Measurements from ENCODE around the gene USP28. TPM values are rescaled to one million over a fixed set of nuclear protein-coding genes. Genes with fewer than 3 reads are reported as not detected.
"Not testable (repeated sequence)": the region's sequence is repeated elsewhere in the genome, so short reads cannot be mapped to it uniquely, and the experiment has no call there.

The USP28 gene
- total RNA-seq, 1 donor from 2014 or later: 14.2 TPM

DNA sequence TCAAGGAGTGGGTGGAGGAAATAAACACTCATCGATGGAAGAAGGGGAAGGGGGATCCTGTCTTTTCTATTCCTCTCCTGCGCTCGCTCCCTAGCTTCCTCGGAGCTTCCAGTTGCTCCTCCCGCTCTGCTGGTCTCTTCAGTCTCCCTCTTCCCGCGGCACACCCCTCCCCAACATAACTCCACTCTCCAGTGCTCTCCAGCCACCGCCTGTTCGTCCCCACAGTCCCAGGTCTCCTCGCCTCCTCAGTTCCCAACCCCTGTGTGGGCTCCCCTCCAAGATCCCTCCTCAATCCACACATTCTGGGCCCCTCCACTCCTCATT, 102.3 kb downstream of the USP28 start:
- Histone ChIP-seq H3K27ac (no peak overlapping the region), H3K4me2 (peak overlapping the region; percentile 78), H3F3A (ENCODE audit: low read depth) (no peaks in the 10 kb centered on the region), H3K79me2 (ENCODE audit: low read depth) (peaks cover 41% of the 10 kb centered on the region), H3K9ac (peak overlapping the region; percentile 86), H3K9me3 (ENCODE audit: low read depth) (no peaks in the 10 kb centered on the region), H3K4me3 (peak overlapping the region; percentile 87), H3K27me3 (peaks cover 16% of the 10 kb centered on the region), H3K36me3 (peaks cover 10% of the 10 kb centered on the region), H3K4me1 (peaks cover 3% of the 10 kb centered on the region), H2AFZ (replicated peaks) (peak overlapping the region; percentile 54), H4K20me1 (ENCODE audit: low read depth) (no peaks in the 10 kb centered on the region)
- no peaks in the 10 kb centered on the region for H3K27me3 Mint-ChIP-seq (ENCODE audit: insufficient read depth, low read depth)
- H3K9me3 Mint-ChIP-seq: no peaks in the 10 kb centered on the region
- H3K27ac Mint-ChIP-seq: peak overlapping the region; percentile 98
- H3K4me3 Mint-ChIP-seq: peak overlapping the region; percentile 98
- DNase-seq (ENCODE audit: low spot score): peak; percentile 44
- H3K36me3 Mint-ChIP-seq: peaks cover 6% of the 10 kb centered on the region
- peaks cover 11% of the 10 kb centered on the region for H3K4me1 Mint-ChIP-seq
- TF ChIP-seq, protein P1, sequence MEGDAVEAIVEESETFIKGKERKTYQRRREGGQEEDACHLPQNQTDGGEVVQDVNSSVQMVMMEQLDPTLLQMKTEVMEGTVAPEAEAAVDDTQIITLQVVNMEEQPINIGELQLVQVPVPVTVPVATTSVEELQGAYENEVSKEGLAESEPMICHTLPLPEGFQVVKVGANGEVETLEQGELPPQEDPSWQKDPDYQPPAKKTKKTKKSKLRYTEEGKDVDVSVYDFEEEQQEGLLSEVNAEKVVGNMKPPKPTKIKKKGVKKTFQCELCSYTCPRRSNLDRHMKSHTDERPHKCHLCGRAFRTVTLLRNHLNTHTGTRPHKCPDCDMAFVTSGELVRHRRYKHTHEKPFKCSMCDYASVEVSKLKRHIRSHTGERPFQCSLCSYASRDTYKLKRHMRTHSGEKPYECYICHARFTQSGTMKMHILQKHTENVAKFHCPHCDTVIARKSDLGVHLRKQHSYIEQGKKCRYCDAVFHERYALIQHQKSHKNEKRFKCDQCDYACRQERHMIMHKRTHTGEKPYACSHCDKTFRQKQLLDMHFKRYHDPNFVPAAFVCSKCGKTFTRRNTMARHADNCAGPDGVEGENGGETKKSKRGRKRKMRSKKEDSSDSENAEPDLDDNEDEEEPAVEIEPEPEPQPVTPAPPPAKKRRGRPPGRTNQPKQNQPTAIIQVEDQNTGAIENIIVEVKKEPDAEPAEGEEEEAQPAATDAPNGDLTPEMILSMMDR (IDR thresholded peaks at IDR 0.05): no peak

DNA sequence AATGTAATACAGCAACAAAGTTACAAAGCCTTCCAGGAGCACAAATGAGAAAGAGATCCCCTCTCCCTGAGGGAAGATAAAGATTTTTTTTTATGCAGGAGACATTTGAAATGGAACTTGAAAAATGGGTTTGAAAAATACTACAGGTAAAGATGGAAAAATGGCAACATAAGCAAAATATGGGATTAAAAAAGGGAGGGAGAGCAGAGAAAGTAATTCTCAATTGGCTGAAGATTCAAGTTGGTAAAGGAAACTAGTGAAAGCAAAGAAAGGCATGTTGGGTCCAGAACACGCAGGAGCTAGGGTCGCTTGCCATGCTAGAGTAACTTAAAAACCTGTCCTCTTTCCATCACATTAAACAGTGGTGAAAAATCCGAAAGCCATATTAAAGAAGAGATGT, 103.4 kb downstream of the USP28 start:
- no peaks in the 10 kb centered on the region for H3K9me3 Mint-ChIP-seq
- no peak overlapping the region for H3K27ac ChIP-seq
- no peak overlapping the region for H3K27ac Mint-ChIP-seq

DNA sequence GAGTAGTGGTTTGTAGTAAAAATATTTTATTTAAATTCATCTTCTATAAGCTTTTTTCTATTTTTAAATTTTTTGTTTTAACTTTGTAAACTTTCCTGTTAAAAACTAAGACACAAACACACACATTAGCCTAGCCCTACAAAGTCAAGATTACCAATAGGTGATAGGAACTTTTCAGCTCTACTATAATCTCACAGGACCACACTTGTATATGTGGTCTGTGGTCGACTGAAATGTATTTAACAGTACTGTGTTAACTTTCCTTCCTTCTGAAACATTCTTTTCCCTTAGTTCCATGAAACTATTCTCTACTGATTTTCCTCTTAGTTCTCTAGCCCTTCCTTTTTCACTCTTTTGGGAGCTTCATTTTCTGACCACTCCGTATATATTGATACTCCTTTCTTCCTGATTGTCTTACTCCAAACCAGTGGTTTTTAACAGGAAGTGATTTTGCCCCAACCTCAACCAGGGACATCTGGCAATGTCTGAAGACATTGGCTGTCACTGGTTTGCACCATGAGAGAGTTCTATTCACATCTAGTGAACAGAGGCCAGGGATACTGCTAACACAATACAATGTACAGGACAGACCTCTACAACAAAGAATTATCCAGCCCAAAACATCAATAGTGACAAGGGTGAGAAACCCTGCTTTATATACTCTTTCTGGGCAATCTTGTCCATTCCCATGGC, 110.7 kb downstream of the USP28 start:
- peaks cover 5% of the 10 kb centered on the region for H3K9me3 Mint-ChIP-seq
- Histone ChIP-seq H2AFZ (replicated peaks) (no peak overlapping the region), H3K79me2 (ENCODE audit: low read depth) (peaks cover 39% of the 10 kb centered on the region), H3K27me3 (no peaks in the 10 kb centered on the region), H3K27ac (no peak overlapping the region), H3K36me3 (peaks cover 13% of the 10 kb centered on the region), H3F3A (ENCODE audit: low read depth) (no peaks in the 10 kb centered on the region), H4K20me1 (ENCODE audit: low read depth) (peaks cover 3% of the 10 kb centered on the region), H3K4me2 (no peak overlapping the region), H3K4me3 (no peak overlapping the region), H3K9me3 (ENCODE audit: low read depth) (no peaks in the 10 kb centered on the region), H3K9ac (no peak overlapping the region), H3K4me1 (no peaks in the 10 kb centered on the region)
- H3K27me3 Mint-ChIP-seq (ENCODE audit: insufficient read depth, low read depth): no peaks in the 10 kb centered on the region
- H3K36me3 Mint-ChIP-seq: peaks cover 44% of the 10 kb centered on the region
- DNase-seq (ENCODE audit: low spot score): no peak
- H3K4me1 Mint-ChIP-seq: no peaks in the 10 kb centered on the region
- H3K4me3 Mint-ChIP-seq: no peak overlapping the region
- no peak for TF ChIP-seq EZH2phosphoT487 (IDR thresholded peaks at IDR 0.05)
- no peak overlapping the region for H3K27ac Mint-ChIP-seq

More for the DNA sequence above, 103.4 kb downstream of the USP28 start:
- H3K4me3 Mint-ChIP-seq: peak overlapping the region; percentile 98
- no peaks in the 10 kb centered on the region for H3K27me3 Mint-ChIP-seq (ENCODE audit: insufficient read depth, low read depth)
- DNase-seq (ENCODE audit: low spot score): no peak
- Histone ChIP-seq H3K79me2 (ENCODE audit: low read depth) (peaks cover 41% of the 10 kb centered on the region), H3K4me1 (peaks cover 3% of the 10 kb centered on the region), H3K4me3 (no peak overlapping the region), H3K9ac (no peak overlapping the region), H2AFZ (replicated peaks) (no peak overlapping the region), H4K20me1 (ENCODE audit: low read depth) (peaks cover 3% of the 10 kb centered on the region), H3K36me3 (peaks cover 13% of the 10 kb centered on the region), H3K4me2 (peak overlapping the region; percentile 78), H3K27me3 (peaks cover 16% of the 10 kb centered on the region), H3K9me3 (ENCODE audit: low read depth) (no peaks in the 10 kb centered on the region), H3F3A (ENCODE audit: low read depth) (no peaks in the 10 kb centered on the region)
- peaks cover 11% of the 10 kb centered on the region for H3K4me1 Mint-ChIP-seq
- peaks cover 16% of the 10 kb centered on the region for H3K36me3 Mint-ChIP-seq
- TF ChIP-seq EZH2 (IDR thresholded peaks at IDR 0.05) (no peak), EZH2phosphoT487 (IDR thresholded peaks at IDR 0.05) (no peak)
- TF ChIP-seq, protein P1 (IDR thresholded peaks at IDR 0.05): no peak

DNA sequence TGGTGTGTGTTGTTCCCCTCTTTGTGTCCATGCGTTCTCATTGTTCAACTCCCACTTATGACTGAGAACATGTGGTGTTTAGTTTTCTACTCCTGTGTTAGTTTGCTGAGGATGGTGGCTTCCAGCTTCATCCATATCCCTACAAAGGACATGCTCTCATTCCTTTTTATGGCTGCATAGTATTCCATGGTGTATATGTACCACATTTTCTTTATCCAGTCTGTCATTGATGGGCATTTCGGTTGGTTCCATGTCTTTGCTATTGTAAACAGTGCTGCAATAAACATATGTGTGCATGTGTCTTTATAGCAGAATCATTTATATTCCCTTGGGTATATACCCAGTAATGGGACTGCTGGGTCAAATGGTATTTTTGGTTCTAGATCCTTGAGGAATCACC, 112.3 kb downstream of the USP28 start:
- not testable (repeated sequence) for H2AFZ ChIP-seq (replicated peaks); H3K4me2 ChIP-seq; H3K9ac ChIP-seq; DNase-seq (ENCODE audit: low spot score); H3K9me3 Mint-ChIP-seq; H3K27me3 ChIP-seq; H3K27me3 Mint-ChIP-seq (ENCODE audit: insufficient read depth, low read depth); H3K4me1 Mint-ChIP-seq; H3K4me1 ChIP-seq; H4K20me1 ChIP-seq (ENCODE audit: low read depth); H3K27ac ChIP-seq; H3K27ac Mint-ChIP-seq; H3K4me3 Mint-ChIP-seq; H3K36me3 ChIP-seq; H3F3A ChIP-seq (ENCODE audit: low read depth); H3K4me3 ChIP-seq; H3K9me3 ChIP-seq (ENCODE audit: low read depth)
- peaks cover 46% of the 10 kb centered on the region for H3K36me3 Mint-ChIP-seq
- H3K79me2 ChIP-seq (ENCODE audit: low read depth): peaks cover 31% of the 10 kb centered on the region
